ENCODE data around the gene C18orf54. TPM values are rescaled to one million over a fixed set of nuclear protein-coding genes. Genes with fewer than 3 reads are reported as not detected.

The C18orf54 gene
- total RNA-seq, 2 donors from 2014 or later, result 17.8 to 29.5 TPM

GRCh38 chr18:54358495-54359040, 862 bp downstream of the C18orf54 start:
- peaks cover 25% of the 10 kb centered on the region for H3K36me3 ChIP-seq (ENCODE audit: control insufficient read depth, insufficient read depth, low read length)
- H3K4me1 ChIP-seq (ENCODE audit: control insufficient read depth, insufficient read depth, low read length), result no peaks in the 10 kb centered on the region
- H3K27ac Mint-ChIP-seq, result peak overlapping the region; percentile 91
- peak overlapping the region; percentile 60 for H3K9ac ChIP-seq (ENCODE audit: extremely low read depth, low read length, poor library complexity, severe bottlenecking)
- H3K36me3 Mint-ChIP-seq (ENCODE audit: low read depth), result peaks cover 19% of the 10 kb centered on the region
- H3K27ac ChIP-seq (ENCODE audit: low read depth, low read length), result no peak overlapping the region
- peak overlapping the region; percentile 94 for H3K4me3 Mint-ChIP-seq
- 0 to 1% methylated on average over 20 to 21 of the region's 21 CpGs for WGBS, 2 experiments (ENCODE audit: insufficient coverage in 1 of 2, insufficient read length in 1 of 2)
- H3K9me3 ChIP-seq (ENCODE audit: control insufficient read depth, low read length), result no peaks in the 10 kb centered on the region
- peaks cover 15% of the 10 kb centered on the region for H3K4me1 Mint-ChIP-seq
- no peaks in the 10 kb centered on the region for H3K27me3 ChIP-seq (ENCODE audit: control insufficient read depth, insufficient read depth, low read length, poor library complexity, severe bottlenecking)
- TF ChIP-seq, protein P1, sequence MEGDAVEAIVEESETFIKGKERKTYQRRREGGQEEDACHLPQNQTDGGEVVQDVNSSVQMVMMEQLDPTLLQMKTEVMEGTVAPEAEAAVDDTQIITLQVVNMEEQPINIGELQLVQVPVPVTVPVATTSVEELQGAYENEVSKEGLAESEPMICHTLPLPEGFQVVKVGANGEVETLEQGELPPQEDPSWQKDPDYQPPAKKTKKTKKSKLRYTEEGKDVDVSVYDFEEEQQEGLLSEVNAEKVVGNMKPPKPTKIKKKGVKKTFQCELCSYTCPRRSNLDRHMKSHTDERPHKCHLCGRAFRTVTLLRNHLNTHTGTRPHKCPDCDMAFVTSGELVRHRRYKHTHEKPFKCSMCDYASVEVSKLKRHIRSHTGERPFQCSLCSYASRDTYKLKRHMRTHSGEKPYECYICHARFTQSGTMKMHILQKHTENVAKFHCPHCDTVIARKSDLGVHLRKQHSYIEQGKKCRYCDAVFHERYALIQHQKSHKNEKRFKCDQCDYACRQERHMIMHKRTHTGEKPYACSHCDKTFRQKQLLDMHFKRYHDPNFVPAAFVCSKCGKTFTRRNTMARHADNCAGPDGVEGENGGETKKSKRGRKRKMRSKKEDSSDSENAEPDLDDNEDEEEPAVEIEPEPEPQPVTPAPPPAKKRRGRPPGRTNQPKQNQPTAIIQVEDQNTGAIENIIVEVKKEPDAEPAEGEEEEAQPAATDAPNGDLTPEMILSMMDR (conservative IDR thresholded peaks at IDR 0.05), result no peak
- H3K4me3 ChIP-seq (ENCODE audit: low read length), result peak overlapping the region; percentile 85
- no peak for DNase-seq
- H3K9me3 Mint-ChIP-seq, result no peaks in the 10 kb centered on the region
- H3K27me3 Mint-ChIP-seq (ENCODE audit: insufficient read depth), result no peaks in the 10 kb centered on the region

- Histone ChIP-seq H3K36me3 (ENCODE audit: control insufficient read depth, insufficient read depth, low read length) (peaks cover 25% of the 10 kb centered on the region), H3K27ac (ENCODE audit: low read depth, low read length) (no peak overlapping the region)
- H3K27ac Mint-ChIP-seq, result no peak overlapping the region
Measured at GRCh38 chr18:54359233-54359632, 1.5 kb downstream of the C18orf54 start.

GRCh38 chr18:54360406-54360805, 2.7 kb downstream of the C18orf54 start:
- Histone ChIP-seq H3K4me1 (ENCODE audit: control insufficient read depth, insufficient read depth, low read length) (peaks cover 4% of the 10 kb centered on the region), H3K9ac (ENCODE audit: extremely low read depth, low read length, poor library complexity, severe bottlenecking) (no peak overlapping the region), H3K36me3 (ENCODE audit: control insufficient read depth, insufficient read depth, low read length) (peaks cover 25% of the 10 kb centered on the region), H3K9me3 (ENCODE audit: control insufficient read depth, low read length) (no peaks in the 10 kb centered on the region), H3K4me3 (ENCODE audit: low read length) (no peak overlapping the region), H3K27me3 (ENCODE audit: control insufficient read depth, insufficient read depth, low read length, poor library complexity, severe bottlenecking) (no peaks in the 10 kb centered on the region), H3K27ac (ENCODE audit: low read depth, low read length) (no peak overlapping the region)
- peaks cover 22% of the 10 kb centered on the region for H3K4me1 Mint-ChIP-seq
- TF ChIP-seq, protein P1 (conservative IDR thresholded peaks at IDR 0.05), result no peak
- H3K27me3 Mint-ChIP-seq (ENCODE audit: insufficient read depth), result no peaks in the 10 kb centered on the region
- H3K4me3 Mint-ChIP-seq, result no peak overlapping the region
- H3K36me3 Mint-ChIP-seq (ENCODE audit: low read depth), result peaks cover 20% of the 10 kb centered on the region
- DNase-seq, result no peak
- H3K27ac Mint-ChIP-seq, result no peak overlapping the region
- 72 to 84% methylated on average over 3 of the region's 3 CpGs for WGBS, 2 experiments (ENCODE audit: insufficient coverage in 1 of 2, insufficient read length in 1 of 2)
- no peaks in the 10 kb centered on the region for H3K9me3 Mint-ChIP-seq

More at GRCh38 chr18:54359233-54359632, 1.5 kb downstream of the C18orf54 start:
- H3K9ac ChIP-seq (ENCODE audit: extremely low read depth, low read length, poor library complexity, severe bottlenecking), result peak overlapping the region; percentile 60
- H3K4me1 ChIP-seq (ENCODE audit: control insufficient read depth, insufficient read depth, low read length), result no peaks in the 10 kb centered on the region
- 29 to 42% methylated on average over 4 of the region's 6 CpGs for WGBS, 2 experiments (ENCODE audit: insufficient coverage in 1 of 2, insufficient read length in 1 of 2)
- TF ChIP-seq, protein P1 (conservative IDR thresholded peaks at IDR 0.05), result no peak
- Mint-ChIP-seq H3K27me3 (ENCODE audit: insufficient read depth) (no peaks in the 10 kb centered on the region), H3K9me3 (no peaks in the 10 kb centered on the region), H3K4me1 (peaks cover 15% of the 10 kb centered on the region), H3K36me3 (ENCODE audit: low read depth) (peaks cover 20% of the 10 kb centered on the region), H3K4me3 (peak overlapping the region; percentile 94)
- no peaks in the 10 kb centered on the region for H3K9me3 ChIP-seq (ENCODE audit: control insufficient read depth, low read length)
- H3K4me3 ChIP-seq (ENCODE audit: low read length), result peak overlapping the region; percentile 85
- DNase-seq, result no peak
- H3K27me3 ChIP-seq (ENCODE audit: control insufficient read depth, insufficient read depth, low read length, poor library complexity, severe bottlenecking), result no peaks in the 10 kb centered on the region
